HG02973 (cell line): ENCODE results near the gene CCNB3.

Experiments used
- ATAC-seq: cut with Tn5 transposase; IDR thresholded peaks from one replicate; pipeline ENCODE4 v1.9.1; 2021; ENCODE audit warnings: moderate library complexity; ENCODE audit not compliant: unreplicated experiment

The CCNB3 gene

DNA sequence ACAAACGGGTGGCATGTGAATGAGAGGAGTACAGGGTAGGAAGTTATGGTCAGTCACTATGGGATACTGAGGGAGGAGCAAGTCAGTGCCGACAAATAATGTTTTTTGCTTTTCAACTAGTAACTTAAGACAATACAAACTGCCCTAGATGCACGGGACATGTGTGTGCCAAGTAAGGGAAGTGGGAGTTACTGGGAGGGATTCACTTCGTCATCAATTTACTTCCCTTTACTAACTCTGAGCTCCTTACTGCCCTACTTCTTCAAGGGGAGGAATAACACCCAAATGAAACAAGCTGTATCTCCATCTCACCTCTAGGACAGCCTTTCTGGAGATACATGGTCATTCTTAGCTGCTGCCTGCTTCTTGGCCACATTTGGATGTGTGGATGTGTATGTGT lies 168.4 kb downstream of the CCNB3 start:
- ATAC-seq, result no peak

GRCh38 chrX:50375481-50376267 lies 171.1 kb downstream of the CCNB3 start:
- no peak for ATAC-seq

DNA sequence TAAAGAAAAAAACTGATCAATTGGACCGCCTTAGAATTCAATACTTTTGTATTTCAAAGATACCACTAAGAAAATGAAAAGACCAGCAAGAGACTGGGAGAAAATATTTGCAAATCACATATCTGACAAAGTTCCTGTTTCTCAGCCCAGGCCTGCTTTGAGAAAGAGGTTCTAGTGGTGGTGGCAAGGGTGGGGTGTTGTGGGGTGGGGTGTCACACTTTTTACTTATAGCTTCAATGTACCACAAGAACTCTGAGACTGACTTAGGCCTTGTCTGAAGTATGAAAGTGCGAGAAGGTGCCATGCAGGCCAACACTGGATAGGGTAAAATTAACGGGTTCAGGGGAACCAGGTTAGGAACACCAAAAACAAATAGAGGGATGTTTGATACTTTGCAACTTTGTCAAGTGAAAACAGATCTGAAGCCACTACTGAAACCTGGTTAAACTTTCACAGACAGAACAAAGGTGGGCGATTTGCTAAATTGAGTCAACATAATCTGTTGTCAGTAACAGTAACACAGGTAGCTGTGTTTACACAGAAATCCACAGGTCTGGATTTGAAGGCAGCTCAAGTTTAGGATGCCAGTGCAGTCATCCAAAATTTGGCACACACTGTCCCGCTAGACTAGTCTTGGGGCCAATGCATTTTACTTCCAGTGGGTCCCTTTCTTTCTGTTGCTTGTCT lies 177.3 kb downstream of the CCNB3 start:
- no peak for ATAC-seq

DNA sequence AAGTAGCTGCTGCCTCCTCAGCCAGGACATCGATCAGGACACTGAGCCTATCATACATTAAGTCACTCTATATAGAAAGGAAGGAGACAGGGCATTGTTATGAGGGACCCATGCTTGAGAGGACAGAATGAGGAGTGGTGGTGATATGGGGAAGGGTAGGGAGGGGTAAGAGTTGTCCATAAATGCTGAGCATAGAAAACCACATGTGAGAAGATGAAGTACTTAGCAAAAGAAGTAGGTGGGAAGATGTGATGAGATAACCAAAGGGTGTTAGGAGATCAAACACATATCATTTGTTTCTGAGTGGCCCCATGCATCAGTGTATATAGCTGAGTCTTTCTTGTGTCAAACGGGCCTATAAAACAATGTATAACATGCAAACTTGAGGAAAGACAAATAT lies 182.0 kb downstream of the CCNB3 start:
- no peak for ATAC-seq

DNA sequence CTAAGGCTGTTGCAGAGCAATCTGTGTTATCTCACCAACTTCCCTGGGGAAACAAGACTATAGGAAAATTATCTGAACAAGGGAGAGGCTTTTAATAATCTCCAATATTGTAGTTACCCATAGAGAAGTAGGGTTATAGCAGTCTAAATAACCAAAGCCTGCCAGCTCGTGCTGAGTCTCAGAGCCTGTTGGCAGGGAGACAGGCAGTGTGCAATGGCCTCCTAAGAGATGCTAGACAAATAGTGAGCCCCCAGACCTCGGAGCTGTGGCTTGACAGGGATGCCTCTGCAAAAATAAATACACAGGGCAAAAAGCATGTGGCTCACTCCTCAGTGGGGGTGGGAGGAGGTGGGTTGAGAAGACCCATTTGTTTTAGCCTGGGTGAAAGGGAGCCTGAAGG lies 189.3 kb downstream of the CCNB3 start:
- no peak for ATAC-seq
